HEK293 (cell line): Measurements from ENCODE around the gene DDX31.

Experiments
- CTCF ChIP-seq: fragments of 450-650 bp; formaldehyde crosslinking; IDR thresholded peaks from 2 replicates; pipeline ENCODE4 v1.5.1; 2016; ENCODE audit warnings: missing biosample characterization, missing genetic modification characterization
- ZNF26 ChIP-seq: fragments of 450-650 bp; formaldehyde crosslinking; IDR thresholded peaks from 2 replicates; pipeline ENCODE4 v1.5.1; 2016; ENCODE audit warnings: missing biosample characterization, missing genetic modification characterization
- ZNF311 ChIP-seq: fragments of 450-650 bp; formaldehyde crosslinking; IDR thresholded peaks from 2 replicates; pipeline ENCODE4 v1.5.1; 2017; ENCODE audit warnings: missing biosample characterization, missing genetic modification characterization, borderline replicate concordance
- ZNF488 ChIP-seq: fragments of 450-650 bp; formaldehyde crosslinking; IDR thresholded peaks from 2 replicates; pipeline ENCODE4 v1.5.1; 2016; ENCODE audit warnings: missing biosample characterization, missing genetic modification characterization
- ZSCAN18 ChIP-seq: fragments of 450-650 bp; formaldehyde crosslinking; IDR thresholded peaks from 2 replicates; pipeline ENCODE4 v1.5.1; 2016; ENCODE audit warnings: missing biosample characterization, missing genetic modification characterization

- TF ChIP-seq ZNF488 (tag by site-specific recombination) (no peak), ZNF26 (no peak), ZNF311 (no peak), ZSCAN18 (tag by site-specific recombination) (no peak), CTCF (tag by site-specific recombination) (no peak)
Measured at GRCh38 chr9:132677976-132678375, 8.2 kb upstream of the DDX31 start.
